ENCODE data around the gene PLEKHG7. TPM values are rescaled to one million over a fixed set of nuclear protein-coding genes. Genes with fewer than 3 reads are reported as not detected.

PLEKHG7 gene
- total and polyA plus RNA-seq, 11 donors = 0.08 TPM; not detected in 10

DNA sequence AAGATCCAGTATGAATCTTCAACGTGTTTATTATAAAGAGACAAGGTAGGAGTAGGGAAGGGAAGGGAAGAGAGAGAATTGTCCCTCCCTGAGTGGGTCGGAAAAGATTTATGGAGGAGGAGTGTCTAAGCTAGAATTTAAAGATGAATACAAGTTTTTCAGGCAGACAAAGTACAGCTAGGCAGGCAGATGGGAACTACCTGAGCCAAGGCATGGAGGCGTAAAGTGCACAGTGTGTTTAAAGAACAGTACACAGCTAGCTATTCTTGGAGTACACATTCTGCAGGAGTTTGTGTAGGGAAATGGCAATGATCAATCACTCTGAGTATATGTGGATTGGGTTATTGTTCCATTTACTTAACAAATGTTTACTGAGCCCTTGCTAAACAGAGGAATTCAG lies 20.1 kb downstream of the PLEKHG7 start:
- no peak for DNase-seq
- Histone ChIP-seq H3K27ac (no peak overlapping the region), H3K9me3 (peaks cover 0 to 15% (median 3%) of the 10 kb centered on the region in 12 donors), H3K4me3 (no peak overlapping the region), H3K36me3 (no peaks in the 10 kb centered on the region), H3K4me1 (no peaks in the 10 kb centered on the region), H3K27me3 (no peaks in the 10 kb centered on the region)
- TF ChIP-seq POLR2A (IDR thresholded peaks at IDR 0.05) = no peak
- TF ChIP-seq, protein P1, sequence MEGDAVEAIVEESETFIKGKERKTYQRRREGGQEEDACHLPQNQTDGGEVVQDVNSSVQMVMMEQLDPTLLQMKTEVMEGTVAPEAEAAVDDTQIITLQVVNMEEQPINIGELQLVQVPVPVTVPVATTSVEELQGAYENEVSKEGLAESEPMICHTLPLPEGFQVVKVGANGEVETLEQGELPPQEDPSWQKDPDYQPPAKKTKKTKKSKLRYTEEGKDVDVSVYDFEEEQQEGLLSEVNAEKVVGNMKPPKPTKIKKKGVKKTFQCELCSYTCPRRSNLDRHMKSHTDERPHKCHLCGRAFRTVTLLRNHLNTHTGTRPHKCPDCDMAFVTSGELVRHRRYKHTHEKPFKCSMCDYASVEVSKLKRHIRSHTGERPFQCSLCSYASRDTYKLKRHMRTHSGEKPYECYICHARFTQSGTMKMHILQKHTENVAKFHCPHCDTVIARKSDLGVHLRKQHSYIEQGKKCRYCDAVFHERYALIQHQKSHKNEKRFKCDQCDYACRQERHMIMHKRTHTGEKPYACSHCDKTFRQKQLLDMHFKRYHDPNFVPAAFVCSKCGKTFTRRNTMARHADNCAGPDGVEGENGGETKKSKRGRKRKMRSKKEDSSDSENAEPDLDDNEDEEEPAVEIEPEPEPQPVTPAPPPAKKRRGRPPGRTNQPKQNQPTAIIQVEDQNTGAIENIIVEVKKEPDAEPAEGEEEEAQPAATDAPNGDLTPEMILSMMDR (IDR thresholded peaks at IDR 0.05) = no peak
- no peak for ATAC-seq
- 81 to 89% (median 85%) methylated on average over 3 of the region's 3 CpGs for WGBS, 4 donors
- intact Hi-C loops (cut with DNase I) = no loop called here

GRCh38 chr12:92726850-92727249 lies 24.1 kb downstream of the PLEKHG7 start:
- intact Hi-C loops (cut with DNase I) = no loop called here
- TF ChIP-seq, protein P1 (IDR thresholded peaks at IDR 0.05) = no peak
- TF ChIP-seq POLR2A (IDR thresholded peaks at IDR 0.05) = no peak
- no peaks in the 10 kb centered on the region for H3K27me3 ChIP-seq
- ATAC-seq (no peak), DNase-seq (no peak)
- peaks cover 0 to 15% (median 3%) of the 10 kb centered on the region in 12 donors for H3K9me3 ChIP-seq
- no peaks in the 10 kb centered on the region for H3K4me1 ChIP-seq
- 85 to 96% (median 92%) methylated on average over 4 of the region's 4 CpGs for WGBS, 4 donors
- H3K4me3 ChIP-seq = no peak overlapping the region
- no peak overlapping the region for H3K27ac ChIP-seq
- H3K36me3 ChIP-seq = no peaks in the 10 kb centered on the region

DNA sequence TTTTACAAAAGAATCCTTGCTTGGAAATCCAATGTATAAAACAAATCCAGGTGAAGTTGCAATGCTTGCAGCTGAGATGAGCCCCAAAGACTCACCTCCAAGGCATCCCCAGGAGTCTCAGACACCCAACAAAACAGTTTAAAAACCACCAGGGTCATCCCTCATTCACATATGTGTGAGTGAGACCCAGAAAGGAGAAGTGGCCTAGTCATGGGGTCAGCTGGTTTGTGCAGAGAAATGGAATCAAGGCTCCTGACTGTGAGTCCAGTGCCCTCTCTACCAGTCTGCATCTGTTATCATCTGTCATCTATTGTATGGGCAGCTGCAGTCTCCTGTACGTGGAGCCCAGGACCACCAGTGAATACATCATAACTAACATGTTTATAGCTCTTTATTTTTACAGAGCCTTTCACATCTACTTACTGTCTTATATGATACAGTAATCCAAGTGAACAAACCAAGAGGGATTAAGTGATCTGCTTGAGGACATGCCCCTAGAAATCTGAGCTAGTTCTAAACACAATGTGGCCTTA lies 27.1 kb downstream of the PLEKHG7 start:
- intact Hi-C loops (cut with DNase I) = no loop called here
- Histone ChIP-seq H3K36me3 (no peaks in the 10 kb centered on the region), H3K4me3 (no peak overlapping the region), H3K27ac (no peak overlapping the region), H3K4me1 (peaks cover 0 to 6% (median 0%) of the 10 kb centered on the region in 12 donors), H3K27me3 (no peaks in the 10 kb centered on the region), H3K9me3 (peaks cover 0 to 6% (median 0%) of the 10 kb centered on the region in 12 donors)
- WGBS, 4 donors = 48 to 61% (median 56%) methylated on average over 1 of the region's 1 CpG
- TF ChIP-seq POLR2A (IDR thresholded peaks at IDR 0.05) = no peak
- TF ChIP-seq, protein P1 (IDR thresholded peaks at IDR 0.05) = no peak
- ATAC-seq = no peak
- no peak for DNase-seq

DNA sequence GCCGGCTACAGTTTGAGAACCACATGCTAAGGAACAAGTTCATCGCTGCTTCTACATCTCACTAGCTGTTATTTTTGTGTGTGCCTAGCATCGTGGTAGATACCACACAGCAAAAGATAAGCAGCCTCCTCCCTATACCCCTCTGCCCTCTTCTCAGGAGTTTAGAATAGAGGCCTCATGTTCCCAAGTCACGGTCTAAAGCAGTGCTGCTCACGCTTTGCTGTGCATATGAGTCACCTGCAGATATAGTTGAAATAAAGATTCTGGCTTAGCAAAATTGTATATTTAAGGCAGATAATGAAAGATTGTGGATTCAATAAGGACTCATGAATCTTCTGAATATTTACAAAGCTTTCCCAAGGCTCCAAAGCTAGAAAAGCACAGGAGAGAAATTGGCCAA lies 28.0 kb downstream of the PLEKHG7 start:
- ATAC-seq = no peak
- Histone ChIP-seq H3K36me3 (no peaks in the 10 kb centered on the region), H3K4me3 (no peak overlapping the region), H3K4me1 (peaks cover 0 to 13% (median 0%) of the 10 kb centered on the region in 12 donors), H3K9me3 (no peaks in the 10 kb centered on the region), H3K27ac (no peak overlapping the region), H3K27me3 (no peaks in the 10 kb centered on the region)
- no peak for DNase-seq
- intact Hi-C loops (cut with DNase I) = no loop called here
- no peak for TF ChIP-seq POLR2A (IDR thresholded peaks at IDR 0.05)
- TF ChIP-seq, protein P1 (IDR thresholded peaks at IDR 0.05) = no peak
- 80 to 93% (median 86%) methylated on average over 5 of the region's 5 CpGs for WGBS, 4 donors
